HCT116 (cell line): Measurements from ENCODE around the gene SLC66A1. TPM values are rescaled to one million over a fixed set of nuclear protein-coding genes. Genes with fewer than 3 reads are reported as not detected.

Experiments used
- ATAC-seq: fragments of 200-7000 bp; cut with Tn5 transposase; 2 replicates; pipeline ENCODE4 v1.9.1; 2020; ENCODE audit warnings: mild to moderate bottlenecking, moderate library complexity
- BruUV-seq: library from RNA; stranded (reverse); fragments of 400-500 nt; replicated peaks from 2 replicates; lab custom pipeline; 2021; lab: Mats Ljungman, UMichigan
- CTCF ChIA-PET: fragments of 300-600 bp; sonication (Branson Sonifier 250); formaldehyde crosslinking; loops from one replicate; lab custom pipeline; 2021; ENCODE audit warnings: antibody characterized with exemption; lab: Charles Lee
- POLR2A ChIA-PET: fragments of 300-600, 350-600 bp; sonication (Branson Sonifier 250); formaldehyde crosslinking; loops from one replicate; lab custom pipeline; 2021; ENCODE audit warnings: antibody characterized with exemption; lab: Charles Lee
- RAD21 ChIA-PET, 2 experiments: fragments of 300-600 bp; sonication (Branson Sonifier 250); formaldehyde crosslinking; loops; one replicate each; lab custom pipeline; 2023; ENCODE audit warnings: low total read pairs in 2 of 2; ENCODE audit not compliant: uncharacterized antibody in 2 of 2, unreplicated experiment in 2 of 2, low non-redundant PET in 1 of 2; lab: Charles Lee
- DNase-seq: peaks from one replicate; pipeline ENCODE4 v3.0.0-alpha.2; 2010; ENCODE audit warnings: low read depth, low spot score
- H2AFZ ChIP-seq: fragments of 200-600 bp; shearing (Covaris generic), sonication (generic); 2 replicates; pipeline ENCODE4 v1.6.1; 2017; ENCODE audit warnings: low read depth, mixed run types, mixed read lengths, antibody characterized with exemption, low read length; ENCODE audit not compliant: poor library complexity, severe bottlenecking
- H3K27ac ChIP-seq: 2 replicates; pipeline ENCODE4 v1.5.1; 2012; ENCODE audit warnings: low read depth, low read length
- H3K27me3 ChIP-seq: fragments of 200-600 bp; sonication (generic); 2 replicates; pipeline ENCODE4 v1.6.1; 2016; ENCODE audit warnings: mixed run types, low read length, mixed read lengths; ENCODE audit not compliant: insufficient read depth
- H3K36me3 ChIP-seq, 2 experiments: fragments of 200-500 bp in 1 of 2; fragments of 200-600 bp in 1 of 2; sonication (Bioruptor generic) in 1 of 2; sonication (generic) in 1 of 2; 2 replicates each; pipeline versions ENCODE4 v1.5.1 to v1.6.1; 2014 to 2016; ENCODE audit warnings: low read length in 2 of 2, inconsistent platforms in 1 of 2, mixed read lengths in 1 of 2, mixed run types in 1 of 2; ENCODE audit not compliant: insufficient read depth in 2 of 2, control insufficient read depth in 1 of 2
- H3K4me1 ChIP-seq, 2 experiments: fragments of 200-600 bp in 1 of 2; sonication (generic) in 1 of 2; 2 replicates each; pipeline versions ENCODE4 v1.5.1 to v1.6.1; 2012 to 2017; ENCODE audit warnings: low read length in 2 of 2, inconsistent platforms in 1 of 2, mild to moderate bottlenecking in 1 of 2, mixed read lengths in 1 of 2, mixed run types in 1 of 2, moderate library complexity in 1 of 2; ENCODE audit not compliant: insufficient read depth in 2 of 2, control insufficient read depth in 1 of 2
- H3K4me2 ChIP-seq: fragments of 200-600 bp; sonication (generic); 2 replicates; pipeline ENCODE4 v1.6.1; 2017; ENCODE audit warnings: mixed run types, low read length, mixed read lengths
- H3K4me3 ChIP-seq, 2 experiments: fragments of 200-600 bp in 1 of 2; sonication (generic) in 1 of 2; replicated peaks in 1 of 2; 2 replicates each; pipeline ENCODE4 v1.5.1; 2011 to 2016; ENCODE audit warnings: low read length in 2 of 2, control low read depth in 1 of 2, low read depth in 1 of 2, mild to moderate bottlenecking in 1 of 2, mixed read lengths in 1 of 2, mixed run types in 1 of 2
- H3K79me2 ChIP-seq: fragments of 200-600 bp; sonication (generic); 2 replicates; pipeline ENCODE4 v1.6.1; 2017; ENCODE audit warnings: mild to moderate bottlenecking, mixed run types, low read length, moderate library complexity, mixed read lengths; ENCODE audit not compliant: insufficient read depth
- H3K9ac ChIP-seq: fragments of 200-600 bp; sonication (generic); 2 replicates; pipeline ENCODE4 v1.6.1; 2016; ENCODE audit warnings: low read length, mixed read lengths
- H3K9me2 ChIP-seq: fragments of 200-600 bp; sonication (generic), shearing (Covaris generic); 2 replicates; pipeline ENCODE4 v1.6.1; 2017; ENCODE audit warnings: mixed run types, mild to moderate bottlenecking, moderate library complexity; ENCODE audit not compliant: insufficient read depth
- H3K9me3 ChIP-seq, 2 experiments: fragments of 200-500 bp in 1 of 2; fragments of 200-600 bp in 1 of 2; sonication (Bioruptor generic) in 1 of 2; sonication (generic) in 1 of 2; 2 replicates each; pipeline ENCODE4 v1.6.1; 2014 to 2017; ENCODE audit warnings: low read length in 2 of 2, mixed read lengths in 2 of 2, inconsistent platforms in 1 of 2, low read depth in 1 of 2, mild to moderate bottlenecking in 1 of 2, mixed run types in 1 of 2, moderate library complexity in 1 of 2; ENCODE audit not compliant: control insufficient read depth in 1 of 2, insufficient read depth in 1 of 2
- H4K20me1 ChIP-seq: fragments of 200-600 bp; sonication (generic), shearing (Covaris generic); 2 replicates; pipeline ENCODE4 v1.6.1; 2017; ENCODE audit warnings: mixed run types, mild to moderate bottlenecking, moderate library complexity; ENCODE audit not compliant: insufficient read depth
- ATF3 ChIP-seq: IDR thresholded peaks from 2 replicates; pipeline ENCODE4 v1.6.1; 2012
- CBX3 ChIP-seq: IDR thresholded peaks from 2 replicates; pipeline ENCODE4 v1.6.1; 2012; ENCODE audit warnings: low read depth
- CEBPB ChIP-seq: IDR thresholded peaks from 2 replicates; pipeline ENCODE4 v1.6.1; 2012; ENCODE audit warnings: low read depth
- CTCF ChIP-seq, 3 experiments: fragments of 200-600 bp in 1 of 3; sonication (generic) in 1 of 3; IDR thresholded peaks in 2 of 3; conservative IDR thresholded peaks in 1 of 3; 2 replicates each; pipeline ENCODE4 v1.5.1; 2012 to 2017; ENCODE audit warnings: low read depth in 2 of 3, low read length in 2 of 3, antibody characterized with exemption in 1 of 3, borderline replicate concordance in 1 of 3, control low read depth in 1 of 3, mild to moderate bottlenecking in 1 of 3, mixed read lengths in 1 of 3, mixed run types in 1 of 3, moderate library complexity in 1 of 3; ENCODE audit not compliant: insufficient read depth in 1 of 3
- EGR1 ChIP-seq: IDR thresholded peaks from 2 replicates; pipeline ENCODE4 v1.6.1; 2012; ENCODE audit warnings: low read depth
- EZH2phosphoT487 ChIP-seq: fragments of 200-600 bp; IDR thresholded peaks from 2 replicates; pipeline ENCODE4 v1.6.1; 2018; ENCODE audit warnings: antibody characterized with exemption, borderline replicate concordance
- JUND ChIP-seq: IDR thresholded peaks from 2 replicates; pipeline ENCODE4 v1.6.1; 2012
- POLR2A ChIP-seq: IDR thresholded peaks from 2 replicates; pipeline ENCODE4 v1.7.0; 2011; ENCODE audit warnings: borderline replicate concordance; ENCODE audit not compliant: insufficient read depth, insufficient read length; ENCODE audit errors: extremely low read depth
- RAD21 ChIP-seq: IDR thresholded peaks from 2 replicates; pipeline ENCODE4 v1.6.1; 2012; ENCODE audit warnings: low read depth, mild to moderate bottlenecking
- TCF7L2 ChIP-seq: IDR thresholded peaks from 2 replicates; pipeline ENCODE4 v1.7.0; 2011; ENCODE audit warnings: borderline replicate concordance, inconsistent platforms; ENCODE audit not compliant: insufficient read depth, insufficient read length; ENCODE audit errors: extremely low read depth
- ZFX ChIP-seq: fragments of 450-650 bp; IDR thresholded peaks from 2 replicates; pipeline ENCODE4 v1.6.1; 2017
- ZNF274 ChIP-seq: fragments of 200-500 bp; sonication (Bioruptor generic); IDR thresholded peaks from 2 replicates; pipeline ENCODE4 v1.6.1; 2014; ENCODE audit warnings: mild to moderate bottlenecking, low read depth, low read length, inconsistent platforms
- intact Hi-C: fragments of 100-400 bp; cut with micrococcal nuclease; formaldehyde crosslinking; loops from 2 replicates; pipeline ENCODE4 v1.10.0; 2022
- total RNA-seq: library from RNA; stranded (reverse); gene quantifications from one replicate; pipeline ENCODE4 v1.2.1, GENCODE V29; 2021; ENCODE audit not compliant: unreplicated experiment

SLC66A1 gene
- total RNA-seq, 1 experiment from 2014 or later: 11.1 TPM

- DNase-seq (no peak), ATAC-seq (no peak)
- H2AFZ ChIP-seq: no peak overlapping the region
- H3K4me2 ChIP-seq: no peak overlapping the region
- TF ChIP-seq ATF3: no peak
- no peak for TF ChIP-seq CBX3
- no peak for TF ChIP-seq ZNF274
- TF ChIP-seq ZFX: no peak
- TF ChIP-seq TCF7L2: no peak
- no peak for TF ChIP-seq EGR1
- TF ChIP-seq CTCF (IDR thresholded peaks at IDR 0.05 in 2 of 3, conservative IDR thresholded peaks at IDR 0.05 in 1 of 3; ENCODE audit: borderline replicate concordance in 1 of 3, insufficient read depth in 1 of 3, low read depth in 2 of 3, low read length in 2 of 3): no peak
- no peak for TF ChIP-seq CEBPB
- TF ChIP-seq JUND: no peak
- no peak for TF ChIP-seq EZH2phosphoT487
- no peak for TF ChIP-seq RAD21
- TF ChIP-seq POLR2A: no peak
- ChIA-PET CTCF (no interaction called here), POLR2A (no interaction called here), RAD21 (no interaction called here)
- no TSS peak for BruUV-seq
- H4K20me1 ChIP-seq: no peaks in the 10 kb centered on the region
- H3K4me1 ChIP-seq: no peaks in the 10 kb centered on the region
- no peak overlapping the region for H3K9ac ChIP-seq
- H3K36me3 ChIP-seq: peaks cover 5 to 6% of the 10 kb centered on the region in 2 experiments; a peak in 2 of 4 replicates
- H3K27ac ChIP-seq: no peak overlapping the region
- H3K27me3 ChIP-seq: no peaks in the 10 kb centered on the region
- intact Hi-C loops: no loop called here
- H3K9me2 ChIP-seq: no peaks in the 10 kb centered on the region
- no peaks in the 10 kb centered on the region for H3K9me3 ChIP-seq
- H3K4me3 ChIP-seq: no peak overlapping the region
- H3K79me2 ChIP-seq: peaks cover 4% of the 10 kb centered on the region; the same call in 1 of the 2 replicates
Measured at GRCh38 chr1:19356266-19356665, 44.1 kb downstream of the SLC66A1 start.
